PC-9 (cell line): ENCODE results near the gene FAM20C.

Source experiments
- CTCF ChIP-seq: fragments of 200-600 bp; sonication (generic); conservative IDR thresholded peaks from 2 replicates; pipeline ENCODE4 v1.6.1; 2017; ENCODE audit warnings: mixed run types, antibody characterized with exemption, mild to moderate bottlenecking, moderate library complexity
- EZH2 ChIP-seq: fragments of 200-600 bp; sonication (generic); IDR thresholded peaks from 2 replicates; pipeline ENCODE4 v1.8.0; 2017; ENCODE audit warnings: antibody characterized with exemption, low read depth

GRCh38 chr7:233249-234035, 41.1 kb downstream of the FAM20C start:
- no peak for TF ChIP-seq CTCF
- TF ChIP-seq EZH2 = no peak
